AG04449 (cell line): Measurements from ENCODE around the gene RABGAP1.

Source experiments
- CTCF ChIA-PET: fragments of 350-600 bp; formaldehyde crosslinking; extraction: SDS; loops from one replicate; lab custom pipeline; 2021; ENCODE audit warnings: antibody characterized with exemption; lab: Yijun Ruan, JAX
- POLR2A ChIA-PET: fragments of 400-600, 350-600 bp; formaldehyde crosslinking; extraction: SDS; loops from one replicate; lab custom pipeline; 2020; ENCODE audit warnings: antibody characterized with exemption, inconsistent platforms; lab: Yijun Ruan, JAX
- DNase-seq: peaks from one replicate; pipeline ENCODE4 v3.0.0-alpha.2; 2010; ENCODE audit warnings: low read depth, low spot score
- H3K4me3 ChIP-seq: 2 replicates; pipeline ENCODE4 v1.5.1; 2011; ENCODE audit warnings: low read depth, mild to moderate bottlenecking, control low read depth, low read length
- CTCF ChIP-seq: IDR thresholded peaks from one replicate; pipeline ENCODE4 v1.5.1; 2011; ENCODE audit warnings: mild to moderate bottlenecking, moderate library complexity, low read length, control low read depth, inconsistent platforms; ENCODE audit not compliant: insufficient read depth; ENCODE audit errors: missing control alignments

RABGAP1 gene

DNA sequence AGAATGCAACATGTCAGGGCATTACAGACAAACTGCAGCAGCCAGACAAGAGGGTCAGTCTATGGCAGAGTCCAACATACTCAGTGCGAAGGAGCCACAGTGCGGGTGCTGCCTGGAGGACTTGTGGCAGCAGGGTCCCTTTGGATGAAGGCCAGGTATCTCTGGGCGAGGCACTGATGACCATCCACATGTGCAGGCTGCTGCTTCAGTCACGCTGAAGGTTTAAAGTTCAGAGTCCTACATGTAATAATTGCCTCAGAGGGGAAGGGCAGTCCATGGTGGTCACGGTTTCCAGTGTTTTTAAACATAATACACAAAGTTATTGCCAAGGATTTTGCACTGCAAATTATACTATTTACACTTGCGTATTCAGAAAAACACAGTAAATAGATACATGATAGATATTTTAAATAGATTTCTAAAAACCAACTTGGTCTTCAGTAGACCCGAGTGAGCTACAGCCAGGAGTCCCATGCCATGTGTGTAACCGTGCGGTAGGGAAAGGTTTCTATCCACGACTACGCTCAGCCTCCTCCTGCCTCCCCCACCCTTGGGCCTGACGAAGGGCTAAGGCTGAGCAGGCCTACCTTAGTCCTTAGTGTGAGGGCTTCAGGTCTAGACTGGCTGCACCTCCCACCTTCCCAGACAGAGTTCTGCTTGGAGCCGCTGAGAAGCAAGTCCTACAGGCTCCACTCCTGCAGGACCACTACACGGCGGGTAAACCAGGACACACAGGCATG lies 168.9 kb downstream of the RABGAP1 start:
- ChIA-PET POLR2A (no interaction called here), CTCF (interaction anchor here (0.8 to 4.5 kb wide), 2 partner anchors 8 to 240 kb away, joined by 3 to 19 read pairs; no protein-coding TSS in a partner anchor)
- no peak overlapping the region for H3K4me3 ChIP-seq
- no peak for TF ChIP-seq CTCF
- no peak for DNase-seq

DNA sequence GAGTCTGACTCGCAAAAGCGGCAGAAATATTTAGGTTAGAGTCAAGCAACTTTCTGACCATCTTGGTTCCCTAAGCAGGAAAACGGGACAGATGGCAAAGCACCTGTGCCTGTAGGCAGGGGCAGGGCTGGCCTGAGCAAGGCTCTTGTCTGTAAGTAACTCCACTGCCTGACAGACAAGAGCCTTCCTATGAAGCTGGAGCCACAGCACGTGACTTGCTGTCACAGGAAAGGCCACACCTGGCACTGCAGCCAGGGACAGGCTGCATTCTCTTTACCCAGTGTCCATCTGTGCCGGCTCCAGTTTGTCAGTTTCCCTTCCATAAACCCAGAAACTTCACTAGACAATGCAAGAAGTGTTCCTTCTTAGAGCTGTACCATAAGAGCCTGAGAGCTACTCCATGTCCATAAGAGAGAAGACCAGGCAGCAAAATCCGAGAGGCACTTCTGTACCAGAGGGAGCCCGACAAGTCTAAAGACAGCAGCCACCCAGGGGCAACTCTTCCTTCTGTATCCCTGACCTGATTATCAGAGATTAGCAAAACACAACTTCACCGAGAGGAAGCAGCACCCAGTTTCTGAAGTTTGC lies 170.7 kb downstream of the RABGAP1 start:
- ChIA-PET CTCF (interaction anchor here (1.2 to 4.5 kb wide), 3 partner anchors 10 to 239 kb away, joined by 3 to 19 read pairs (median 3); no protein-coding TSS in a partner anchor), POLR2A (no interaction called here)
- no peak for TF ChIP-seq CTCF
- no peak overlapping the region for H3K4me3 ChIP-seq
- no peak for DNase-seq

GRCh38 chr9:123112015-123112975 lies 171.5 kb downstream of the RABGAP1 start:
- no peak overlapping the region for H3K4me3 ChIP-seq
- no peak for DNase-seq
- POLR2A ChIA-PET, result no interaction called here
- CTCF ChIA-PET, result interaction anchor here (0.6 to 4.5 kb wide), 3 partner anchors 11 to 242 kb away, joined by 3 to 19 read pairs (median 3); no protein-coding TSS in a partner anchor
- no peak for TF ChIP-seq CTCF

GRCh38 chr9:123113185-123113584 lies 172.4 kb downstream of the RABGAP1 start:
- ChIA-PET CTCF (interaction anchor here (0.6 to 4.5 kb wide), 2 partner anchors 237 to 241 kb away, joined by 3 to 19 read pairs; no protein-coding TSS in a partner anchor), POLR2A (no interaction called here)
- DNase-seq, result no peak
- TF ChIP-seq CTCF, result no peak
- H3K4me3 ChIP-seq, result no peak overlapping the region

DNA sequence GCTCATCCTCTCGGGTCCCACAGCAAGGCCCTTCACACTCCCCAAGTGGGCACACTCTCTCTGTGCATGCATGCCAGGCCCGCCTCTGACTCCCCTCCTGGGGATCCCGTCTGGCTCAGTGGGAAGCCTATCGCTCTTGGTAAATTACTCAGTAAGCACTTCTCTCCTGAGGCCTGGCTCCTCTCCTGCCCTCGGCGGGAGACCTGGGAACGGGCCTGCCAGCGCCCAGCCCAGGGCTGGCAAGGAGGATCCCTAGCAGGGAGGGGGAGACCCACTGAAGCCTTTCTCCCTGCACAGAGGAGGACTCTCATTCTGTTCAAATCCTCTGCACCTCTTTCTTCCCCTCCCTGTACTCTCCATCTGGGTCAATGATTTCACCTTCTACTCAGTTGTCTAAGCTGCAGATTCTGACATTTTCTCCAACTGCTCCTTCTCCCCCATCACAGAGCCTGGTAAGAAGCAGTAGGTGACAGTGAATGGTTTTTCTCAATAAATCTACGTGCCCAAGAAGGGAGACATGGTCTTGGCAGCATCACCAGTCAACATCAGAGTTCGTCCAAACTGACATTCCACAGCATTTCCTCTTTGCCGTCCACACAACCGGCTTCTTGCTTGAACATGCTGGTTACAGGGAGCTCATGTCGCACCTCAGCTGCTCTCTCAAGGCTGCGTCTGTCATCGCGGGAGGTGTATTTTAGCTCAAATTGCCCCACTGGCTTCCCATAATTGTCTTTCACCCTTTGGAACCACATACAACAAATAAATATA lies 174.5 kb downstream of the RABGAP1 start:
- CTCF ChIA-PET, result no interaction called here
- POLR2A ChIA-PET, result no interaction called here
- no peak overlapping the region for H3K4me3 ChIP-seq
- DNase-seq, result no peak
- TF ChIP-seq CTCF, result no peak
